Measurements from ENCODE around the gene PSMD12. TPM values are rescaled to one million over a fixed set of nuclear protein-coding genes. Genes with fewer than 3 reads are reported as not detected.
"Not testable (repeated sequence)": the region's sequence is repeated elsewhere in the genome, so short reads cannot be mapped to it uniquely, and the experiment has no call there.

Gene PSMD12
- polyA plus RNA-seq, 3 donors, result 45.9 to 48.3 (median 46.4) TPM

DNA sequence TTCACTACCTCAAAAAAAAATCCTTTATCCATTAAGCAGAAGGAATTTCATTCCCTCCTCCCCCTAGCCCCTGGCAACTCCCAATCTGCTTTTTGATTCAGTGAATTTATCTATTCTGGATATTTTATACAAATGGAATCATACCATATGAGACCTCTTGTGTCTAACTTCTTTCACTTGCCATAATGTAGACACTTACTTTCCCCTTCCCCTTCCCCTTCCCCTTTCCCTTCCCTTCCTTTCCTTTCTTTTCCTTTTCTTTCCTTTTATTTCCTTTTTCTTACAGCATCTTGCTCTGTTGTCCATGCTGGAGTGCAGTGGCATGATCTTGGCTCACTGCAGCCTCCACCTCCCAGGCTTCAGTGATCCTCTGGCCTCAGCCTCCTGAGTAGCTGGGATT, 50.5 kb downstream of the PSMD12 start:
- no peak for DNase-seq (ENCODE audit: low read depth in 3 of 3, low spot score in 2 of 3)

DNA sequence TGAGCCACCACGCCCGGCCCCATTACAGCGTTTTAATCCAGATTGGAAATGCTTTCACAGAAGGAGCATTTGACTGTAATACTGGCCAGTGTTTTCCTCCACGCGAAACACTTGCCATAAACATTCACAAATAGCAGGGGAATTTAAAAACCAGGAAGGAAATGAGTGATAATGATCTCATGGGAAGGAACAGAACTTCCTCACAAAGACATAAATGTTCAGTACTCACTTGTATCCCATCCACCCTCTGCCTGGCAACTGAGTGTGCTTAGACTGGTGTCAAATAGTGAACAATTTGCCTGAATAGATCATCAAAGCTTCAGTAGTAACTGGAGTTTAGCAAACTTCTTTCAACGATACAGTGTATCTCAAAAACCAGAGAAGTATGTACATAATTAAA, 54.1 kb downstream of the PSMD12 start:
- no peak for DNase-seq (ENCODE audit: low read depth in 3 of 3, low spot score in 2 of 3)

DNA sequence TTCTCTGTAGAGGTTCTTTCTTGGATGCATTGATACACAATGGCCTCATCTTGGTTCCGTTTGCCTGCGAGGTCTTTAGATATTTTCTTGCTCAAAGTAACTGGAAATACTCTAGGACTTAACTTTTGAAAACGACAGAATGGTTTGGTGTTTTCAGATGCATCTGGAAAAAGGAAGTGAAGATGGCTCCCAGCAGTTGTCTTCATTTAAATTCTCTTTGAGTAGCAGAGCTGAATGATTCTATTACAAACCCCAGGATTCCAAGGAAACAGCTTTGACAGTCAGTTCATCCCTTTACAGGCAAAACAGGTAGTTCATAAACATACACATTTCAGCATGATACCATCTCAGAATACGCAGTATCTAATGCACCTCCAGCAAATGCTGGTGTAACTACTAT, 54.8 kb downstream of the PSMD12 start:
- no peak for DNase-seq (ENCODE audit: low read depth in 3 of 3, low spot score in 2 of 3)

DNA sequence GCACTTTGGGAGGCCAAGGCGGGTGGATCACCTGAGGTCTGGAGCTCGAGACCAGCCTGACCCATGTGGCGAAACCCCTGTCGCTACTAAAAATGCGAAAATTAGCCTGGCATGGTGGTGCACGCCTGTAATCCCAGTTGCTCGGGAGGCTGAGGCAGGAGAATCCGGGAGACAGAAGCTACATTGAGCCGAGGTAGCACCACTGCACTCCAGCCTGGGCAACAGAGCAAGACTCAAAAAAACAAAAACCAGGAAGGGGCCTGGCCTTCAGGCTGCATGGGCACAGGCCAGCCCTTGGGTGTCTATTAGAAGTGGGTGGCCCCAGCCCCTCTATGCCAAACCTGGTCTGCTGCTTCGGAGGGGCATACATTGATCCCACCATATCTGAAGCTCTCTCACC, 56.0 kb downstream of the PSMD12 start:
- DNase-seq (ENCODE audit: low read depth in 3 of 3, low spot score in 2 of 3), result no peak

DNA sequence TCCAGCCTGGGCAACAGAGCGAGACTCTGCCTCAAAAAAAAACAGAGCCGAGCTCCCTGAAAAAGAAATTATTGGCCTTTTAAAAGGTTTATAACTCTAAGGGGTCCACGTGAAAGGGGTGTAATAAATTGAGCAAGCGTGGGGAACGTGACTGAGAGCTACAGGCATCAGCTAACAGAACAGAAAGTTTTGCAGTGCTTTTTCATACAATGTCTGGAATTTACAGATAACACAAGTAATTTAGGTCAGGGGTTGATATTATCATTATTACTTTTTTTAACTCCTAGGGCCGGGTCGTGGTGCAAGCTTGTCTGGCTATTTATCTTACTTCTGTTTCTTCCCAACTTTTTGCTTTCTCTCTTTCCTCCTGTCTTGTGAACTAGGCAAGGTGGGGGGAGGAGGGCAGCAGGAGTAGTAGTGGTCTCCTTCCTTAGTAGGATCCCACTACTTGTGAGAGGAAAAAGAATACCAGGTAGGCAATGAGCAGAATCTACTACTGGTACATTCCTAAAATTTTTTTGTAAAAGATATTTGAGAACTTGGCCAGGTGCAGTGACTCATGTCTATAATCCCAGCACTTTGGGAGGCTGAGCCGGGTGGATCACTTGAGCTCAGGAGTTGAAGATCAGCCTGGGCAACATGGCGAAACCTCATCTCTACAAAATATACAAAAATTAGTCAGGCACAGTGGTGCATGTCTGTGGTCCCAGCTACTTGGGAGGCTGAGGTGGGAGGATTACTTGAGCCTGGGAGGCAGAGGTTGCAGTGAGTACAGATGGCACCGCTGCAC, 60.7 kb downstream of the PSMD12 start:
- not testable (repeated sequence) for DNase-seq (ENCODE audit: low read depth in 3 of 3, low spot score in 2 of 3)

DNA sequence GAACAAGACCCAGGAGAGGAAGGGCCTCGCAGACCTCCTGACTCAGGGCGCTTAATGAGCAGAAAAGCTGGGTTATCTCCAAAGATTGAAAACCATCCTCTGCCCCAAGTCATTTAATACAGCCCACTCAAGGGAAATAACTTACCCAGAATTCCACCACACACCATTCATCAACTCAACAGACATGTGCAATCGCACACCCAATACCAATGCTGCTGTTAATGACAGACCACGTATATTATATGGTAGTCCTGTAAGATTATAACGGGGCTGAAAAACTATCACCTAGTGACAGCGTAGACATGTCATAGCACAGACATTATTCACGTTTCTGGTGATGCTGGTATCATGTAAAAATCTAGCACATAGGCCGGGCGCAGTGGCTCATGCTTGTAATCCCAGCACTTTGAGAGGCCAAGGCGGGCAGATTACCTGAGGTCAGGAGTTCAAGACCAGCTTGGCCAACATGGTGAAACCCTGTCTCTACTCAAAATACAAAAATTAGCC, 68.9 kb downstream of the PSMD12 start:
- no peak for DNase-seq (ENCODE audit: low read depth in 3 of 3, low spot score in 2 of 3)

DNA sequence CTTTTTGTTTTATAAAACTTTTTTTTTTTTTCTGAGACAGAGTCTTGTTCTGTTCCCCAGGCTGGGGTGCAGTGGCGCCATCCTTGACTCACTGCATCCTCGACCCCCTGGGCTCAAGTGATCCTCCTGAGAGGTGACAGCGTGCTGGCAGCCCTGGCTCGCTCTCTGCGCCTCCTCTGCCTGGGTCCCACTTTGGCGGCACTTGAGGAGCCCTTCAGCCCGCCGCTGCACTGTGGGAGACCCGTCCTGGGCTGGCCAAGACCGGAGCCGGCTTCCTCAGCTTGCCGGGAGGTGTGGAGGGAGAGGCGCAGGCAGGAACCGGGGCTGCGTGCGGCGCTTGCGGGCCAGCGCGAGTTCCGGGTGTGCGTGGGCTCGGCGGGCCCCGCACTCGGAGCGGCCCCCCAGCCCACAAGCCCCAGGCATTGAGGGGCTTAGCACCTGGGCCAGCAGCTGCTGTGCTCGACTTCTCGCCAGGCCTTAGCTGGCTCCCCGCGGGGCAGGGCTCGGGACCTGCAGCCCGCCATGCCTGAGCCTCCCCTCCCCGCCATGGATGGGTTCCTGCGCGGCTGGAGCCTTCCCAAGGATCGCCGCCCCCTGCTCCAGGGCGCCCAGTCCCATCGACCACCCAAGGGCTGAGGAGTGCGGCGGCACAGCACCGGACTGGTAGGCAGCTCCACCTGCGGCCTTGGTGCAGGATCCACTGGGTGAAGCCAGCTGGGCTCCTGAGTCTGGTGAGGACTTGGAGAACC, 71.8 kb downstream of the PSMD12 start:
- DNase-seq (ENCODE audit: low read depth in 3 of 3, low spot score in 2 of 3), result no peak

DNA sequence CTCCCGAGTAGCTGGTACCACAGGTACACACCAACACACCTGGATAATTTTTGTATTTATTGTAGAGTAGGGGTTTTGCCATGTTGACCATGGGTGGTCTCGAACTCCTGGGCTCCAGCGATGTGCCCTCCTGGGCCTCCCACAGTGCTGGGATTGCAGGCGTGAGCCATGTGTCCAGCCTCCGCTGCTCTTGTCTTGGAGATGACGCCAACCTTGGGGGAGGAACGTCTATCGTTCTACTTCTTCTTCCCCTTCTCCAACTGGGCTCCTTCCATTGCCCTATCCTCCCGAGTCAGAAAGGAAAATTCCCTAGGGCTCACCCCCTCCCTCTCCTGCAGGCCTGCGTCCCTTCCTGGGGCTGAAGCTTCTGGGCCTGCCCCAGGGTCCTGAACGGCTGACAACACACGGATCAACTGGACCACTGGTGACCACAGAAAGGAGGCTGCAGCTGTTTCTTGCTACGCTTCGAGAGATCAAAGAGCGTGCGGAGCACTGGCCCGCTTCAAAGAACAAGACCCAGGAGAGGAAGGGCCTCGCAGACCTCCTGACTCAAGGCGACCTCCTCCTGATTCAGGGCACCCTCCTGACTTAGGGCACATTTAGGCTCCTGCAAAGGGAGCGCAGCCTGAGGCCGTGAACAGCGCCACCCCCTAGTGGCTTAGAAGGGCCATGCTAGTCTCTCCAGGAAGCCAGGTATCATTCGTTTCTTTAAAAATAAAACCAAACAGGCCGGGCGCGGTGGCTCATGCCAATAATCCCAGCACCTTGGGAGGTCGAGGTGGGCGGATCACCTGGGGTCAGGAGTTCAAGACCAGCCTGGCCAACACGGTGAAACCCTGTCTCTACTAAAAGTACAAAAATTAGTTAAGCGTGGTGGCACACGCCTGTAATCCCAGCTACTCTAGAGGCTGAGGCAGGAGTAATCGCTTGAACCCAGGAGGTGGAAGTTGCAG, 72.8 kb downstream of the PSMD12 start:
- DNase-seq (ENCODE audit: low read depth in 3 of 3, low spot score in 2 of 3), result peak in 1 of 3 donors; percentile 16

DNA sequence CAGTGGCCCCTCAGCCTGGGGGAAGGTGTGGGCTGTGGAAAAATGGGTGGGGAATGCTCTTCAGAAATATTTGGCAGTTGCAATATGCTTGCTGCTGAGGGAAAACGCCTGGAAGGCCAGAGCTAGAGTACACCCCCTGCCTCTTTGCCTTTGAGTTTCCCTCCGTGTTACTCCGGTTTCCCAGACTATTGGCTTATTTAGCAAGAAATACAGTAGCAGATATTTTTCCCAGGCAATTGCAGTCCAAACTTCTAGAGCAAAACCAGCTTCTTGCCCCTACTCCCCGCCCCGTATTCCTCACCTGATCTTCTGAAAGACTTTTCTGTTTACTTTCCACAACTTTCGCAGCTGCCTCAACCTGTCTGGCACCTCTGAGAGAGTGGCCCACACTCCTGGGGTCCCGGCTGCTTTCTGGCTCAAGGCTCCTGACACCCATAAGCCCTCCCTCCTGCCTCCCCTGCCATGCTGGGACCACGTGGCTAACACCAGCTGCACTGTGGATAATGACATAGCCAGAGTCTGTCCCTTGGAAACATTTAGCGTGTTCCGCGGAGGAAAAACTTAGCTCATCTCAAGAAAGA, 75.6 kb downstream of the PSMD12 start:
- DNase-seq (ENCODE audit: low read depth in 3 of 3, low spot score in 2 of 3), result no peak

DNA sequence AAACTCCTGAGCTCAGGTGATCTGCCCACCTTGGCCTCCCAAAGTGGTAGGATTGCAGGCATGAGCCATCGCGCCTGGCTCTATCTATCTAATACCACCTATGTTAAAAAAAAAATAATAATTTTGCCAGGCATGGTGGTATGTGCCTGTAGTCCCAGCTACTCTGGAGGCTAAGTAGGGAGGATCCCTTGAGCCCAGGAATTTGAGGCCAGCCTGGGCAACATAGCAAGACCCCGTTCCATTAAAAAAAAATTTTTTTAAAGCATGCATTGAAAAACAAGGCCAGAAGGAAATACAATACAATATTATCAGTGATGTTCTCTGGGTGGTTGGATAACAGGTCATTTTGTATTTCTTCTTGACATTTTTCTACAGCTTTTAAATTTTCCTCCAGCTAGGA, 76.1 kb downstream of the PSMD12 start:
- no peak for DNase-seq (ENCODE audit: low read depth in 3 of 3, low spot score in 2 of 3)

DNA sequence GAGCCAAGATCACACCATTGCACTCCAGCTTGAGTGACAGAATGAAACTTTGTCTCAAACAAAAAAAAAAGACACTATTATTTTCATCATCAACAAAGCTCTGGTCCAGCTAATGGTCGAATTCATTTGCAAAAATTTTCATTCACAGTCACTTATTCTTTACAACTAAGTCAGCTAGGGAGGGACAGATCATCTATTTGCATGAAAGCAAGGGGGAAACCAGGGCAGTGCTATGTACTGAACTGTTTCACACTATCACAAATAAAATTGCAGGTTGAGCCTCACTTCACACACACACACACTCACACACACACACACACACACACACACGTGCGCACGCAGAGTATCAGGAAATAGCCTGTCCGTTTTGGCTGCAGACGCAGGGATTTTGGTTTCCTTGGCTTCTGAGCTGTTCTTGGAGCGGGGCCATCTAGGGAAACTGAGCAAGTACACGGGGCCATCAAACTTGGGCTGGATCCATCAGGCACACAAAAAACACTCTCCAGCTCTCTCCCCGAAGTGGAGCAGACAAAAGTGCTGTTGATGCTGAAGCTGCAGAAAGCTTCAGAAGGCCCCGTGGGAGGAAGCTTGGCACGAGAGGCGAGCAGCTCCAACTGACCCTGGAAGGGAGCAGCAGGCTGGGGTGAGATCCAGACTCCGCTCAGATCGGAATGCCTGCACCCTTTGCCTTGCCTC, 77.0 kb downstream of the PSMD12 start:
- peak in 2 of 3 donors; percentile 25 to 27 for DNase-seq (ENCODE audit: low read depth in 3 of 3, low spot score in 2 of 3)

Other genes starting within 250 kb of the PSMD12 start
- gene HELZ, start 121.4 kb downstream of the PSMD12 start, polyA plus RNA-seq (ENCODE audit: insufficient read length in 3 of 3), result 10 to 100 TPM; 27.8 to 31.0 (median 28.2) TPM
- 10 to 100 TPM; 25.7 to 27.6 (median 27.3) TPM for gene PITPNC1, start 10.7 kb upstream of the PSMD12 start, polyA plus RNA-seq (ENCODE audit: insufficient read length in 3 of 3)

All from right renal cortex interstitium (tissue), 3 donors.